Endodermal cell (in vitro differentiated cells): ENCODE results near the gene RBM48. TPM values are rescaled to one million over a fixed set of nuclear protein-coding genes. Genes with fewer than 3 reads are reported as not detected.

Experiments
- DNase-seq: peaks from one replicate; pipeline ENCODE4 v3.0.0-alpha.2; 2017
- H3K27ac ChIP-seq: 2 replicates; pipeline ENCODE4 v1.5.1; 2013; ENCODE audit warnings: mild to moderate bottlenecking, low read depth, low read length, moderate library complexity
- H3K27me3 ChIP-seq: 2 replicates; pipeline ENCODE4 v1.6.1; 2013; ENCODE audit warnings: mild to moderate bottlenecking, low read length, moderate library complexity; ENCODE audit not compliant: insufficient read depth, control insufficient read depth, poor library complexity, severe bottlenecking
- H3K36me3 ChIP-seq: 2 replicates; pipeline ENCODE4 v1.7.0; 2013; ENCODE audit warnings: mild to moderate bottlenecking, low read length, moderate library complexity; ENCODE audit not compliant: control insufficient read depth, insufficient read depth
- H3K4me1 ChIP-seq: one replicate; pipeline ENCODE4 v1.7.0; 2013; ENCODE audit warnings: low read length; ENCODE audit not compliant: control insufficient read depth, insufficient read depth
- H3K4me3 ChIP-seq: 2 replicates; pipeline ENCODE4 v1.5.1; 2013; ENCODE audit warnings: mild to moderate bottlenecking, low read length, moderate library complexity
- H3K9ac ChIP-seq: 2 replicates; pipeline ENCODE4 v1.6.1; 2013; ENCODE audit warnings: mild to moderate bottlenecking, low read length, moderate library complexity; ENCODE audit not compliant: poor library complexity, severe bottlenecking; ENCODE audit errors: extremely low read depth
- H3K9me3 ChIP-seq: 2 replicates; pipeline ENCODE4 v1.6.1; 2013; ENCODE audit warnings: mild to moderate bottlenecking, low read length, moderate library complexity; ENCODE audit not compliant: control insufficient read depth
- H3K27ac Mint-ChIP-seq: 2 replicates; pipeline ENCODE4 v1.8.0; 2020; ENCODE audit warnings: mixed read lengths
- H3K27me3 Mint-ChIP-seq: 2 replicates; pipeline ENCODE4 v1.8.0; 2021; ENCODE audit warnings: mild to moderate bottlenecking, mixed read lengths; ENCODE audit not compliant: insufficient read depth
- H3K36me3 Mint-ChIP-seq: 2 replicates; pipeline ENCODE4 v1.8.0; 2020; ENCODE audit warnings: low read depth, mixed read lengths
- H3K4me1 Mint-ChIP-seq: 2 replicates; pipeline ENCODE4 v1.8.0; 2020; ENCODE audit warnings: mixed read lengths
- H3K4me3 Mint-ChIP-seq: 2 replicates; pipeline ENCODE4 v1.8.0; 2020; ENCODE audit warnings: mild to moderate bottlenecking, moderate library complexity, mixed read lengths
- H3K9me3 Mint-ChIP-seq: 2 replicates; pipeline ENCODE4 v1.8.0; 2020; ENCODE audit warnings: mild to moderate bottlenecking, mixed read lengths
- WGBS, 2 experiments: methylation state at CpG; one replicate each; pipeline versions ENCODE4 v1.1.5 to v1.1.7; 2013; ENCODE audit warnings: missing lambda C conversion rate in 2 of 2, mixed read lengths in 1 of 2; ENCODE audit not compliant: insufficient coverage in 1 of 2, insufficient read length in 1 of 2; 5-methylcytosine and 5-hydroxymethylcytosine counted together
- total RNA-seq, 2 donors: library from RNA; stranded (reverse); fragmentation: NEBNext Ultra II Directional in 1 of 2; extraction: Animal tissue kit (Norgen Biotek cat#: 25700) in 1 of 2; gene quantifications; 2 replicates in 1 of 2; 3 replicates in 1 of 2; pipeline ENCODE4 v1.2.1, GENCODE V29; 2021
- TF ChIP-seq, protein P1 (sequence below): fragments of 200-600 bp; sonication (generic); conservative IDR thresholded peaks from 2 replicates; pipeline ENCODE4 v1.5.0; 2021; ENCODE audit warnings: antibody characterized with exemption, mild to moderate bottlenecking

Gene RBM48
- total RNA-seq, 2 donors from 2014 or later: 11.4 to 11.9 TPM

- H3K4me3 ChIP-seq: no peak overlapping the region
- Mint-ChIP-seq H3K27ac (no peak overlapping the region), H3K36me3 (peaks cover 3% of the 10 kb centered on the region), H3K9me3 (no peaks in the 10 kb centered on the region), H3K4me3 (no peak overlapping the region), H3K4me1 (no peaks in the 10 kb centered on the region), H3K27me3 (no peaks in the 10 kb centered on the region)
- H3K4me1 ChIP-seq: no peaks in the 10 kb centered on the region
- DNase-seq: peak; percentile 49
- H3K36me3 ChIP-seq: peaks cover 21% of the 10 kb centered on the region
- 85 to 92% methylated on average over 2 of the region's 2 CpGs for WGBS, 2 experiments
- no peak overlapping the region for H3K9ac ChIP-seq
- H3K27ac ChIP-seq: no peak overlapping the region
- TF ChIP-seq, protein P1, sequence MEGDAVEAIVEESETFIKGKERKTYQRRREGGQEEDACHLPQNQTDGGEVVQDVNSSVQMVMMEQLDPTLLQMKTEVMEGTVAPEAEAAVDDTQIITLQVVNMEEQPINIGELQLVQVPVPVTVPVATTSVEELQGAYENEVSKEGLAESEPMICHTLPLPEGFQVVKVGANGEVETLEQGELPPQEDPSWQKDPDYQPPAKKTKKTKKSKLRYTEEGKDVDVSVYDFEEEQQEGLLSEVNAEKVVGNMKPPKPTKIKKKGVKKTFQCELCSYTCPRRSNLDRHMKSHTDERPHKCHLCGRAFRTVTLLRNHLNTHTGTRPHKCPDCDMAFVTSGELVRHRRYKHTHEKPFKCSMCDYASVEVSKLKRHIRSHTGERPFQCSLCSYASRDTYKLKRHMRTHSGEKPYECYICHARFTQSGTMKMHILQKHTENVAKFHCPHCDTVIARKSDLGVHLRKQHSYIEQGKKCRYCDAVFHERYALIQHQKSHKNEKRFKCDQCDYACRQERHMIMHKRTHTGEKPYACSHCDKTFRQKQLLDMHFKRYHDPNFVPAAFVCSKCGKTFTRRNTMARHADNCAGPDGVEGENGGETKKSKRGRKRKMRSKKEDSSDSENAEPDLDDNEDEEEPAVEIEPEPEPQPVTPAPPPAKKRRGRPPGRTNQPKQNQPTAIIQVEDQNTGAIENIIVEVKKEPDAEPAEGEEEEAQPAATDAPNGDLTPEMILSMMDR: no peak
- H3K27me3 ChIP-seq: no peaks in the 10 kb centered on the region
- no peaks in the 10 kb centered on the region for H3K9me3 ChIP-seq
Measured at GRCh38 chr7:92557249-92557648, 28.7 kb downstream of the RBM48 start.

GRCh38 chr7:92557808-92558362 lies 29.3 kb downstream of the RBM48 start:
- peaks cover 27% of the 10 kb centered on the region for H3K36me3 ChIP-seq
- no peaks in the 10 kb centered on the region for H3K4me1 Mint-ChIP-seq
- H3K4me3 Mint-ChIP-seq: no peak overlapping the region
- no peaks in the 10 kb centered on the region for H3K9me3 Mint-ChIP-seq
- H3K27me3 Mint-ChIP-seq: no peaks in the 10 kb centered on the region
- H3K36me3 Mint-ChIP-seq: peaks cover 4% of the 10 kb centered on the region
- 93 to 95% methylated on average over 6 to 7 of the region's 7 CpGs for WGBS, 2 experiments
- DNase-seq: no peak
- no peak overlapping the region for H3K27ac ChIP-seq
- no peak overlapping the region for H3K9ac ChIP-seq
- no peaks in the 10 kb centered on the region for H3K27me3 ChIP-seq
- no peak overlapping the region for H3K4me3 ChIP-seq
- no peaks in the 10 kb centered on the region for H3K9me3 ChIP-seq
- no peak overlapping the region for H3K27ac Mint-ChIP-seq
- TF ChIP-seq, protein P1: no peak
- H3K4me1 ChIP-seq: no peaks in the 10 kb centered on the region

DNA sequence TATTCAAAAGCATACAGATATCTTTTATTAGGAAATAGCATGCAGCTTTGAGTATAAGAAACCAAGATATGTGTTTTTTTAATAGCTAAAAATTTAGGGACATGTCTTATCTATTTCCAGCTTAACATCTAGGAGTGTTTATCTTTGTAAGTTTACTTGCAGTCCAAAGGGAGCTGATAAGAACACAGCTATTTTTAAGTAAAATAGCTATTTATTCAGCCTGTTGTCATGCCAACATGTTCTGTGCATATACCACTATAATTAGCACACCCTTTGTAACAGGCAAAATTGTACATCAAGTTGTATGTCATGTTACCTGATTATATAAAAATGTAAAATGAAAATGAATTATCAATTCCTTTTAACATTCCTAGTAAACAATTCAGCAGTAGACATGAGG lies 32.0 kb downstream of the RBM48 start:
- peaks cover 47% of the 10 kb centered on the region for H3K36me3 ChIP-seq
- DNase-seq: no peak
- TF ChIP-seq, protein P1: no peak
- H3K4me1 ChIP-seq: peaks cover 5% of the 10 kb centered on the region
- H3K27me3 Mint-ChIP-seq: no peaks in the 10 kb centered on the region
- H3K27ac Mint-ChIP-seq: no peak overlapping the region
- H3K36me3 Mint-ChIP-seq: peaks cover 8% of the 10 kb centered on the region
- H3K4me3 Mint-ChIP-seq: no peak overlapping the region
- no peak overlapping the region for H3K9ac ChIP-seq
- no peaks in the 10 kb centered on the region for H3K9me3 Mint-ChIP-seq
- no peaks in the 10 kb centered on the region for H3K9me3 ChIP-seq
- H3K27ac ChIP-seq: no peak overlapping the region
- H3K27me3 ChIP-seq: no peaks in the 10 kb centered on the region
- peaks cover 9% of the 10 kb centered on the region for H3K4me1 Mint-ChIP-seq
- H3K4me3 ChIP-seq: no peak overlapping the region
